Measurements from ENCODE around the gene DIPK1A.

DIPK1A gene

DNA sequence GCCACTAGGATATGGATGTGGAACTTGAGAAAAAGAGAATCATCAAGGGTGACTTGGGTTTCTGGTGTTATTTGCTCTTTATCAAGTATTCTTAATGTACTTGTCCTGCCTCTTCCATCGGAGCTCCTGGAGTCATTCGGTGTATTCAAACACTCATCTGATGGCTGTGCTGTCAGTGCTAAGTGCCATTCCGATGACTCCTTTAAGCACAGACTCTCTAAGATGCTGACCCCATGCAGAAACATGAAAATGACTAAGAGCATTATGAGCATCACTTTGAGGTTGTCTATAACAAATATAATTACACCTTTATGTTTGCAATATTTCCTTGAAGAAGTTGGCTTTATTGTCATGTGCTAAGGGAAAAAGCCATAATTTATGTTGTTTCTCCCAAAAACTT is 140.7 kb downstream of the DIPK1A start:
- TF ChIP-seq CTCF (IDR thresholded peaks at IDR 0.05; ENCODE audit: low read length) (no peak), EZH2phosphoT487 (IDR thresholded peaks at IDR 0.05; ENCODE audit: low read length) (no peak), EZH2 (optimal IDR thresholded peaks at IDR 0.05; ENCODE audit: low read depth, low read length) (no peak)
- H2AFZ ChIP-seq (ENCODE audit: low read length) = no peak overlapping the region

DNA sequence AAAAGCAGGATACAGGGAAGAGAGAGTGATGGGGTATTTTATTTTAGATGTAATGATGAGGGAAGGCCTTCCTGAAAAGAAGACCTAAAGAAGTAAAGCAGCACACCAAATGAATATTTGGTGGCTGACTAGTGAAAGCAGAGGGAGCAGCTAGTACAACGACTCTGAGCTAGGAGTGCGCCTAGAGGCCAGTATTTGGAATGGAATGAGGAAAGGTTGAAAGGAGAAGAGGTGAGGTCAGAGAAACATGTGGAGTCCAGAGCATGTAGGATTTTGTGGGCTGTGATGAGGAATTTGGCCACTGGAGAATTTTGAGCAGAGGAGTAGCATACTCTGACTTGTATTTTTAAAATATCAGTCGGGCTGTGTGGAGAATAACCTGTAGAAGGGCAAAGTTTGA is 141.2 kb downstream of the DIPK1A start:
- H2AFZ ChIP-seq (ENCODE audit: low read length) = no peak overlapping the region
- H3K36me3 ChIP-seq (replicated peaks; ENCODE audit: insufficient read depth, low read length) = no peaks in the 10 kb centered on the region
- no peaks in the 10 kb centered on the region for H3F3A ChIP-seq (ENCODE audit: insufficient read depth, low read length)
- DNase-seq = no peak
- no peaks in the 10 kb centered on the region for H3K9me3 ChIP-seq (replicated peaks; ENCODE audit: insufficient read depth, low read length)
- no peak overlapping the region for H3K4me2 ChIP-seq (ENCODE audit: low read depth, low read length)
- H3K4me3 ChIP-seq (ENCODE audit: low read length) = no peak overlapping the region
- no peak overlapping the region for H3K27ac ChIP-seq (ENCODE audit: low read length)
- TF ChIP-seq EZH2 (optimal IDR thresholded peaks at IDR 0.05; ENCODE audit: low read depth, low read length) (no peak), CTCF (IDR thresholded peaks at IDR 0.05; ENCODE audit: low read length) (no peak), EZH2phosphoT487 (IDR thresholded peaks at IDR 0.05; ENCODE audit: low read length) (no peak)
- H3K9ac ChIP-seq (ENCODE audit: low read length) = no peak overlapping the region
- no peaks in the 10 kb centered on the region for H3K4me1 ChIP-seq (ENCODE audit: low read length)
- no peaks in the 10 kb centered on the region for H3K9me2 ChIP-seq (replicated peaks; ENCODE audit: insufficient read depth, low read length)
- no peaks in the 10 kb centered on the region for H3K79me2 ChIP-seq (ENCODE audit: low read length)
- no peaks in the 10 kb centered on the region for H3K27me3 ChIP-seq (replicated peaks; ENCODE audit: insufficient read depth, low read length)
- no peaks in the 10 kb centered on the region for H4K20me1 ChIP-seq (ENCODE audit: insufficient read depth, low read length)

More for the DNA sequence above, 140.7 kb downstream of the DIPK1A start:
- no peak overlapping the region for H3K9ac ChIP-seq (ENCODE audit: low read length)
- no peaks in the 10 kb centered on the region for H3K36me3 ChIP-seq (replicated peaks; ENCODE audit: insufficient read depth, low read length)
- no peak for DNase-seq
- H4K20me1 ChIP-seq (ENCODE audit: insufficient read depth, low read length) = no peaks in the 10 kb centered on the region
- no peak overlapping the region for H3K4me3 ChIP-seq (ENCODE audit: low read length)
- no peaks in the 10 kb centered on the region for H3K27me3 ChIP-seq (replicated peaks; ENCODE audit: insufficient read depth, low read length)
- H3K9me2 ChIP-seq (replicated peaks; ENCODE audit: insufficient read depth, low read length) = no peaks in the 10 kb centered on the region
- H3K79me2 ChIP-seq (ENCODE audit: low read length) = no peaks in the 10 kb centered on the region
- H3K9me3 ChIP-seq (replicated peaks; ENCODE audit: insufficient read depth, low read length) = no peaks in the 10 kb centered on the region
- H3K4me2 ChIP-seq (ENCODE audit: low read depth, low read length) = no peak overlapping the region
- H3F3A ChIP-seq (ENCODE audit: insufficient read depth, low read length) = no peaks in the 10 kb centered on the region
- H3K27ac ChIP-seq (ENCODE audit: low read length) = no peak overlapping the region
- no peaks in the 10 kb centered on the region for H3K4me1 ChIP-seq (ENCODE audit: low read length)

DNA sequence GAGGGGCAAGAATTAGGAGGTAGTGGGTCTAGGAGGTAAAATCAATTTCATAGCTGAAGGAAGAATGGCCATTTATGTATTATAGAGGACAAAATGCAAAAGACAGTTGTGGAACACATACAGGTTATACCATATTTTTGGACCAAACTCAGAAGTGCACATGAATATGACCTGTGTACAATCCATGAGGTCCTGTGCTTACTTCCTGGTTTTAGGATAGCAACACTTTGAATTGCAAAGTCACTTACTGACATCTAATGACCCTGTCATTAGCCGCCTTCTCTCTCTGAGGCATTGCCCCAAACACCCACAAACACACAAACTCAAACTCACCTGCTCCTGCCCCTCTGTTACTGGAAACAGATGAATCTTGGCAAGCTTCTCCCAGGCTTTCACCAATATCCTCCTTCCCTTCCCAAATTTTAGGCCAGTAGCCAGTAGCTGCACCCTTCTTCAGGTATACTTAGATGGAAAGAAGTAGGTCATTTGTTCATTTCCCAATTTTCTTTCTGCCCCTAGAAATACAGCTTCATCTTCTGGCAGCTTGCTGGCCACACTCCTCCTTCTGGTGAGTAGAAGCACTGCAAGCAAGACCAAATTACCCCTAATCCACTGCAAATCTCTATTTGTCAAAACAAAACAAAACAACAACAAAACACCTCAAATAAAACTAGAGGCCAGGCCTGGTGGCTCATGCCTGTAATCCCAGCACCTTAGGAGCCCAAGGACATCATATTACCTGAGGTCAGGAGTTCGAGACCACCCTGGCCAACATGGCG is 143.1 kb downstream of the DIPK1A start:
- Histone ChIP-seq H3K4me1 (ENCODE audit: low read length) (no peaks in the 10 kb centered on the region), H3K27ac (ENCODE audit: low read length) (no peak overlapping the region), H2AFZ (ENCODE audit: low read length) (no peak overlapping the region), H3K9ac (ENCODE audit: low read length) (no peak overlapping the region), H3K9me2 (replicated peaks; ENCODE audit: insufficient read depth, low read length) (no peaks in the 10 kb centered on the region), H3K4me3 (ENCODE audit: low read length) (no peak overlapping the region), H3K4me2 (ENCODE audit: low read depth, low read length) (no peak overlapping the region), H3K9me3 (replicated peaks; ENCODE audit: insufficient read depth, low read length) (no peaks in the 10 kb centered on the region), H3K27me3 (replicated peaks; ENCODE audit: insufficient read depth, low read length) (no peaks in the 10 kb centered on the region), H3K79me2 (ENCODE audit: low read length) (no peaks in the 10 kb centered on the region), H4K20me1 (ENCODE audit: insufficient read depth, low read length) (no peaks in the 10 kb centered on the region), H3F3A (ENCODE audit: insufficient read depth, low read length) (no peaks in the 10 kb centered on the region), H3K36me3 (replicated peaks; ENCODE audit: insufficient read depth, low read length) (no peaks in the 10 kb centered on the region)
- peak; percentile 16 for DNase-seq
- TF ChIP-seq CTCF (IDR thresholded peaks at IDR 0.05; ENCODE audit: low read length) (peak; percentile 48), EZH2 (optimal IDR thresholded peaks at IDR 0.05; ENCODE audit: low read depth, low read length) (no peak), EZH2phosphoT487 (IDR thresholded peaks at IDR 0.05; ENCODE audit: low read length) (no peak)
